ENCODE data around the gene EIF4H. TPM values are rescaled to one million over a fixed set of nuclear protein-coding genes. Genes with fewer than 3 reads are reported as not detected.
"Not testable (repeated sequence)": the region's sequence is repeated elsewhere in the genome, so short reads cannot be mapped to it uniquely, and the experiment has no call there.

The EIF4H gene
- total RNA-seq, 1 donor from 2014 or later: 146 TPM

- not testable (repeated sequence) for DNase-seq
These were observed 50.8 kb downstream of the EIF4H start for GRCh38 chr7:74224907-74225306.

GRCh38 chr7:74225400-74225799, 51.2 kb downstream of the EIF4H start:
- no peak for DNase-seq

- no peak for DNase-seq
These were observed 52.5 kb downstream of the EIF4H start for GRCh38 chr7:74226633-74227032.

GRCh38 chr7:74228951-74229900, 55.1 kb downstream of the EIF4H start:
- DNase-seq: no peak

- no peak for DNase-seq
These were observed 56.5 kb downstream of the EIF4H start for GRCh38 chr7:74230446-74231231.

GRCh38 chr7:74231232-74231590, 57.1 kb downstream of the EIF4H start:
- DNase-seq: no peak

GRCh38 chr7:74233655-74234285, 59.6 kb downstream of the EIF4H start:
- no peak for DNase-seq

- no peak for DNase-seq
These were observed 61.5 kb downstream of the EIF4H start for GRCh38 chr7:74235518-74236268.

GRCh38 chr7:74236284-74236683, 62.1 kb downstream of the EIF4H start:
- no peak for DNase-seq

GRCh38 chr7:74240482-74240881, 66.3 kb downstream of the EIF4H start:
- no peak for DNase-seq

GRCh38 chr7:74242122-74242443, 67.9 kb downstream of the EIF4H start:
- DNase-seq: no peak

GRCh38 chr7:74246497-74246896, 72.3 kb downstream of the EIF4H start:
- DNase-seq: no peak

Small RNA genes within 50 kb of the gene (small RNA-seq; reads per million reads assigned to genes)
- 2.9 reads per million, percentile 87 among the genes with 10 or more reads in this experiment for gene MIR590

Other genes starting within 250 kb of the EIF4H start
- gene ELN, start 146.2 kb upstream of the EIF4H start, total RNA-seq: 10.9 TPM
- 14.5 TPM for gene LIMK1, start 90.6 kb upstream of the EIF4H start, total RNA-seq
- 2.5 TPM for gene LAT2, start 35.6 kb downstream of the EIF4H start, total RNA-seq
- 19.3 TPM for gene RFC2, start 80.0 kb downstream of the EIF4H start, total RNA-seq
- gene CLIP2, start 115.1 kb downstream of the EIF4H start, total RNA-seq: 105 TPM